Measurements from ENCODE around the gene KCNJ15. TPM values are rescaled to one million over a fixed set of nuclear protein-coding genes. Genes with fewer than 3 reads are reported as not detected.

Gene KCNJ15
- total and polyA plus RNA-seq, 11 donors, result 0.07 to 1.8 (median 0.38) TPM

DNA sequence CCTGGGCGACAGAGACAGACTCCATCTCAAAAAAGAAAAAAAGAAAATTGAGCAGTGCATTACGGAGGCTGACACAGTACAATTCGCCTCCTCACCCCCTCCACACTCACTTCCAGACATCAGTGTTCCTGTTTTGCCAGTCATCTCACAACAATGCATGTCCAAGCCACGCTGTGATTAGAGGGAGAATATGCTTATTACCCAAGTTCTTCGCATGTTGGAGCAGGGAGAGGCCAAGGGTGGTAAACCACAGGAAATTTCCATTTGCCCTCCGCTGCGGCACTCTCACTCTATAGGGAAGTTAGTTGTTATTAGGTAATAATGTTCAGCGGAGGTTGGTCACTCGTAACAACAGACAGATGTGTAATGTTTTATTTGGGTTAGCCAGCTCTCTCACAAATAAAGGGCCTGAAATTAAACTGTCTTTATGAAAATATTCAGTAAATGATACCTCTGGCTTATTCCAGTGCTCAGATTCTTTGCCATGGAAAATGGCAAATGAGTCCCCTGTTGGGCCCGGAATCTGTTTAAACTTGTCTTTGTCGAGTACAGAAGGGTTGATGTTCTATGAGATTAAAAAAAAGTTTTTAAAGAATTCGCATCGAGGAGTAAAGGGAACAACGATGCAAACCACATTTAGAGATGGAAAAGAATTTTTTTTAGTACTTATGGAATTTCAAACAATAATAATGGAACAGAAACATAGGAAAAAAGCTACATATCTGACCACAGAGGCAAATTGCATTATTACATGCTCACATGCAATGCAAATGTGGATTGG is 33.1 kb downstream of the KCNJ15 start:
- H3K27me3 ChIP-seq, result no peaks in the 10 kb centered on the region
- H3K4me1 ChIP-seq, result peaks cover 0 to 23% (median 0%) of the 10 kb centered on the region in 12 donors
- TF ChIP-seq POLR2A (IDR thresholded peaks at IDR 0.05), result no peak
- TF ChIP-seq, protein P1, sequence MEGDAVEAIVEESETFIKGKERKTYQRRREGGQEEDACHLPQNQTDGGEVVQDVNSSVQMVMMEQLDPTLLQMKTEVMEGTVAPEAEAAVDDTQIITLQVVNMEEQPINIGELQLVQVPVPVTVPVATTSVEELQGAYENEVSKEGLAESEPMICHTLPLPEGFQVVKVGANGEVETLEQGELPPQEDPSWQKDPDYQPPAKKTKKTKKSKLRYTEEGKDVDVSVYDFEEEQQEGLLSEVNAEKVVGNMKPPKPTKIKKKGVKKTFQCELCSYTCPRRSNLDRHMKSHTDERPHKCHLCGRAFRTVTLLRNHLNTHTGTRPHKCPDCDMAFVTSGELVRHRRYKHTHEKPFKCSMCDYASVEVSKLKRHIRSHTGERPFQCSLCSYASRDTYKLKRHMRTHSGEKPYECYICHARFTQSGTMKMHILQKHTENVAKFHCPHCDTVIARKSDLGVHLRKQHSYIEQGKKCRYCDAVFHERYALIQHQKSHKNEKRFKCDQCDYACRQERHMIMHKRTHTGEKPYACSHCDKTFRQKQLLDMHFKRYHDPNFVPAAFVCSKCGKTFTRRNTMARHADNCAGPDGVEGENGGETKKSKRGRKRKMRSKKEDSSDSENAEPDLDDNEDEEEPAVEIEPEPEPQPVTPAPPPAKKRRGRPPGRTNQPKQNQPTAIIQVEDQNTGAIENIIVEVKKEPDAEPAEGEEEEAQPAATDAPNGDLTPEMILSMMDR (IDR thresholded peaks at IDR 0.05), result no peak
- peak in 3 of 5 donors; percentile 33 to 37 (median 34) for DNase-seq
- ATAC-seq, result peak in 3 of 4 donors; percentile 65 to 91 (median 71)
- H3K4me3 ChIP-seq, result no peak overlapping the region
- WGBS, 4 donors, result 83 to 90% (median 87%) methylated on average over 14 of the region's 14 CpGs
- H3K27ac ChIP-seq, result peak overlapping the region in 1 of 12 donors; percentile 80
- H3K9me3 ChIP-seq, result no peaks in the 10 kb centered on the region
- intact Hi-C loops (cut with DNase I), result loop anchor here in 1 of 10 donors (10.0 kb wide), 1 partner anchor 65 kb away; no protein-coding TSS in a partner anchor
- H3K36me3 ChIP-seq, result no peaks in the 10 kb centered on the region

- no peak for TF ChIP-seq POLR2A (IDR thresholded peaks at IDR 0.05)
- TF ChIP-seq, protein P1 (IDR thresholded peaks at IDR 0.05), result no peak
- no peaks in the 10 kb centered on the region for H3K36me3 ChIP-seq
- ATAC-seq (no peak), DNase-seq (no peak)
- 44 to 64% (median 61%) methylated on average over 3 of the region's 3 CpGs for WGBS, 4 donors
- H3K9me3 ChIP-seq, result no peaks in the 10 kb centered on the region
- intact Hi-C loops (cut with DNase I), result no loop called here
- no peak overlapping the region for H3K4me3 ChIP-seq
- H3K27ac ChIP-seq, result peak overlapping the region in 1 of 12 donors; percentile 80
- H3K4me1 ChIP-seq, result peaks cover 0 to 32% (median 2%) of the 10 kb centered on the region in 12 donors
- no peaks in the 10 kb centered on the region for H3K27me3 ChIP-seq
Measured at GRCh38 chr21:38290809-38291208, 34.0 kb downstream of the KCNJ15 start.

DNA sequence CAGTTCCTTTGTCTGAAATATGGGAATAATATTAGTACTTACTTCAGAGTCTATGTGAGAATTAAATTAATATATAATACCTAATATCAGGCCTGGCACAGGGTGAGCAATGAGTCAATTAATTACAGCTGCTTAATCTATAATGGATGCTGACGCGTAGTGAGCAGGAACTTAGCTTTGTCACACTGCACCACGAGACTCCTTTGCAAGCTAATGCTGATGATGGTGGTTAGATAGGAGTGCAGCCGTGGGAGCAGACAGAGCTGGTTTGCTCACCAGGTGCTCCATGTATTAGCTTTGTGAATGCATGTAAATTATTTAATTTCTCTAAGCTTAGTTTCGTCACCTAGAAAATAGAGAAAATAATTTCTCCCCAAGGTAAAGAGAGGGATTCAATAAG is 35.1 kb downstream of the KCNJ15 start:
- no peak for TF ChIP-seq POLR2A (IDR thresholded peaks at IDR 0.05)
- TF ChIP-seq, protein P1 (IDR thresholded peaks at IDR 0.05), result no peak
- DNase-seq, result no peak
- no peak for ATAC-seq
- Histone ChIP-seq H3K36me3 (no peaks in the 10 kb centered on the region), H3K9me3 (no peaks in the 10 kb centered on the region), H3K27me3 (no peaks in the 10 kb centered on the region), H3K4me1 (peaks cover 0 to 43% (median 7%) of the 10 kb centered on the region in 12 donors), H3K4me3 (no peak overlapping the region), H3K27ac (no peak overlapping the region)
- intact Hi-C loops (cut with DNase I), result no loop called here
- WGBS, 4 donors, result 87 to 91% (median 89%) methylated on average over 5 of the region's 5 CpGs

DNA sequence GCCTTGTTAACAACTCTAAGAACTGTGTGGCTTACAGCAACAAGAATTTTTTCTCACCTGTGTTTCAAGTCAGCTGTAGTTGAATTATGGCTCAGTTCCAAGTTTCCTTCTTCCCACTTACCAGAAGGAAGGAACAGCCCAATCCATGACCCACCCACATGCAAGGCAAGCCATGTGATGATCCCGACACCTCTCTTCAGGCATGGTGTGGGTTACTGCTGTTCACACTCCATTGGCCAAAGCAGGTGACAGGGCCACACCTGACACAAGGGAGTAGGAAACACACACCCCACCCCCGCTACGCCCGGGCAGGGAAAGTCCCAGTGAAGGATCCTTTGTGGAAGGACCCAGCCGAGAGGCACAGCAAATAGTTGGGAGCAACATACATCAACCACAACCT is 36.3 kb downstream of the KCNJ15 start:
- no peaks in the 10 kb centered on the region for H3K9me3 ChIP-seq
- TF ChIP-seq POLR2A (IDR thresholded peaks at IDR 0.05), result no peak
- TF ChIP-seq, protein P1 (IDR thresholded peaks at IDR 0.05), result no peak
- no peak overlapping the region for H3K27ac ChIP-seq
- intact Hi-C loops (cut with DNase I), result no loop called here
- H3K27me3 ChIP-seq, result no peaks in the 10 kb centered on the region
- ATAC-seq (no peak), DNase-seq (no peak)
- peaks cover 0 to 54% (median 16%) of the 10 kb centered on the region in 12 donors for H3K4me1 ChIP-seq
- H3K4me3 ChIP-seq, result no peak overlapping the region
- WGBS, 4 donors, result 79 to 87% (median 83%) methylated on average over 5 of the region's 5 CpGs
- H3K36me3 ChIP-seq, result no peaks in the 10 kb centered on the region

Measured in heart left ventricle (tissue), 16 donors.